22Rv1 (cell line): ENCODE results near the gene DELE1.

Experiments used
- CTCF ChIP-seq: fragments of 450-650 bp; IDR thresholded peaks from 2 replicates; pipeline ENCODE4 v1.5.1; 2017; ENCODE audit warnings: mild to moderate bottlenecking
- ZFX ChIP-seq: fragments of 450-650 bp; IDR thresholded peaks from 2 replicates; pipeline ENCODE4 v1.6.1; 2017; ENCODE audit warnings: antibody characterized with exemption, borderline replicate concordance

- TF ChIP-seq CTCF (no peak), ZFX (no peak)
These were observed 54.7 kb downstream of the DELE1 start for GRCh38 chr5:141978389-141978788.
